SH-SY5Y (cell line): ENCODE measurements around the gene MAPK11.

ENCODE experiments used
- GATA2 ChIP-seq: IDR thresholded peaks from 2 replicates; pipeline ENCODE4 v1.6.1; 2011; ENCODE audit warnings: mild to moderate bottlenecking, low read depth, low read length
- GATA3 ChIP-seq: IDR thresholded peaks from 2 replicates; pipeline ENCODE4 v1.6.1; 2011; ENCODE audit warnings: low read depth, mild to moderate bottlenecking, low read length, moderate library complexity

The MAPK11 gene

GRCh38 chr22:50311606-50312351 is 41.6 kb upstream of the MAPK11 start:
- TF ChIP-seq GATA3, result no peak
- TF ChIP-seq GATA2, result no peak

GRCh38 chr22:50310949-50311444 is 40.8 kb upstream of the MAPK11 start:
- TF ChIP-seq GATA3, result no peak
- TF ChIP-seq GATA2, result no peak

- TF ChIP-seq GATA3 (no peak), GATA2 (no peak)
These were observed 40.0 kb upstream of the MAPK11 start for GRCh38 chr22:50310031-50310722.

- TF ChIP-seq GATA3 (no peak), GATA2 (no peak)
These were observed 39.4 kb upstream of the MAPK11 start for GRCh38 chr22:50309601-50309991.

- no peak for TF ChIP-seq GATA3
- TF ChIP-seq GATA2, result no peak
These were observed 38.9 kb upstream of the MAPK11 start for GRCh38 chr22:50308986-50309600.

GRCh38 chr22:50308597-50308935 is 38.4 kb upstream of the MAPK11 start:
- no peak for TF ChIP-seq GATA3
- TF ChIP-seq GATA2, result no peak

- TF ChIP-seq GATA3 (no peak), GATA2 (no peak)
These were observed 37.9 kb upstream of the MAPK11 start for GRCh38 chr22:50307890-50308596.

GRCh38 chr22:50306753-50307749 is 36.9 kb upstream of the MAPK11 start, which contains the start of gene PLXNB2:
TSS of gene PLXNB2 (minus strand) at chr22:50307646. CDS start at chr22:50290584, 17,062 bp downstream.
- TF ChIP-seq GATA2, result no peak
- no peak for TF ChIP-seq GATA3

GRCh38 chr22:50305923-50306566 is 35.9 kb upstream of the MAPK11 start:
- TF ChIP-seq GATA2, result no peak
- TF ChIP-seq GATA3, result no peak

GRCh38 chr22:50305393-50305922 is 35.3 kb upstream of the MAPK11 start:
- TF ChIP-seq GATA2 (no peak), GATA3 (no peak)

GRCh38 chr22:50304528-50305392 is 34.6 kb upstream of the MAPK11 start:
- TF ChIP-seq GATA3 (no peak), GATA2 (no peak)
